Renal pelvis (tissue), 12 donors: ENCODE measurements around the gene IFIT2. TPM values are rescaled to one million over a fixed set of nuclear protein-coding genes. Genes with fewer than 3 reads are reported as not detected.
"Not testable (repeated sequence)": the region's sequence is repeated elsewhere in the genome, so short reads cannot be mapped to it uniquely, and the experiment has no call there.

Experiments
- DNase-seq: peaks from one replicate; pipeline ENCODE4 v3.0.0-alpha.2; 2013
- long read RNA-seq, 16 experiments: transcript quantifications; one replicate each; lab custom pipeline, GENCODE V29; 2026
- polyA plus RNA-seq, 3 donors: library from polyadenylated mRNA; unstranded; fragments of 120-200 nt; gene quantifications; one replicate each; pipeline ENCODE4 v1.2.1, GENCODE V29; 2013; ENCODE audit not compliant: insufficient read length in 3 of 3

The IFIT2 gene, protein sequence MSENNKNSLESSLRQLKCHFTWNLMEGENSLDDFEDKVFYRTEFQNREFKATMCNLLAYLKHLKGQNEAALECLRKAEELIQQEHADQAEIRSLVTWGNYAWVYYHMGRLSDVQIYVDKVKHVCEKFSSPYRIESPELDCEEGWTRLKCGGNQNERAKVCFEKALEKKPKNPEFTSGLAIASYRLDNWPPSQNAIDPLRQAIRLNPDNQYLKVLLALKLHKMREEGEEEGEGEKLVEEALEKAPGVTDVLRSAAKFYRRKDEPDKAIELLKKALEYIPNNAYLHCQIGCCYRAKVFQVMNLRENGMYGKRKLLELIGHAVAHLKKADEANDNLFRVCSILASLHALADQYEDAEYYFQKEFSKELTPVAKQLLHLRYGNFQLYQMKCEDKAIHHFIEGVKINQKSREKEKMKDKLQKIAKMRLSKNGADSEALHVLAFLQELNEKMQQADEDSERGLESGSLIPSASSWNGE
- 1 to 10 TPM; 7.1 to 9.6 (median 8.1) TPM for polyA plus RNA-seq
- long read RNA-seq, donor 1, partial matches to known transcripts: 0 of 18 reads
- long read RNA-seq, donor 1, other reads (novel, unspliced or antisense): 16 of 18 reads
- long read RNA-seq, donor 2, partial matches to known transcripts: 0 of 1 reads
- long read RNA-seq, donor 2, other reads (novel, unspliced or antisense): 0 of 1 reads
- long read RNA-seq, donor 3, partial matches to known transcripts: 0 of 11 reads
- long read RNA-seq, donor 3, other reads (novel, unspliced or antisense): 9 of 11 reads
- long read RNA-seq, donor 4, partial matches to known transcripts: 0 of 3 reads
- long read RNA-seq, donor 4, other reads (novel, unspliced or antisense): 0 of 3 reads
- long read RNA-seq, donor 5, transcript IFIT2-201 (2 exons, 3,489 nt): major isoform, 5 of 5 reads
- long read RNA-seq, donor 5, partial matches to known transcripts: 0 of 5 reads
- long read RNA-seq, donor 5, other reads (novel, unspliced or antisense): 0 of 5 reads
- long read RNA-seq, donor 6, partial matches to known transcripts: 0 of 2 reads
- long read RNA-seq, donor 6, other reads (novel, unspliced or antisense): 0 of 2 reads
- long read RNA-seq, donor 7, partial matches to known transcripts: 0 of 1 reads
- long read RNA-seq, donor 7, other reads (novel, unspliced or antisense): 0 of 1 reads
- long read RNA-seq, donor 8, transcript IFIT2-201 (2 exons, 3,489 nt): major isoform, 5 of 5 reads
- long read RNA-seq, donor 8, partial matches to known transcripts: 0 of 5 reads
- long read RNA-seq, donor 8, other reads (novel, unspliced or antisense): 0 of 5 reads
- long read RNA-seq, donor 9, partial matches to known transcripts: 0 of 3 reads
- long read RNA-seq, donor 9, other reads (novel, unspliced or antisense): 0 of 3 reads
- long read RNA-seq, donor 10, partial matches to known transcripts: 0 of 2 reads
- long read RNA-seq, donor 10, other reads (novel, unspliced or antisense): 0 of 2 reads
- long read RNA-seq, donor 11, partial matches to known transcripts: 0 of 3 reads
- long read RNA-seq, donor 11, other reads (novel, unspliced or antisense): 0 of 3 reads
- long read RNA-seq, donor 12, partial matches to known transcripts: 0 of 2 reads
- long read RNA-seq, donor 12, other reads (novel, unspliced or antisense): 0 of 2 reads
- long read RNA-seq, donor 13, partial matches to known transcripts: 0 of 1 reads
- long read RNA-seq, donor 13, other reads (novel, unspliced or antisense): 0 of 1 reads
- long read RNA-seq, donor 14: 0 reads
- long read RNA-seq, donor 15, partial matches to known transcripts: 0 of 3 reads
- long read RNA-seq, donor 15, other reads (novel, unspliced or antisense): 0 of 3 reads
- long read RNA-seq, donor 16, partial matches to known transcripts: 0 of 4 reads
- long read RNA-seq, donor 16, other reads (novel, unspliced or antisense): 0 of 4 reads

DNA sequence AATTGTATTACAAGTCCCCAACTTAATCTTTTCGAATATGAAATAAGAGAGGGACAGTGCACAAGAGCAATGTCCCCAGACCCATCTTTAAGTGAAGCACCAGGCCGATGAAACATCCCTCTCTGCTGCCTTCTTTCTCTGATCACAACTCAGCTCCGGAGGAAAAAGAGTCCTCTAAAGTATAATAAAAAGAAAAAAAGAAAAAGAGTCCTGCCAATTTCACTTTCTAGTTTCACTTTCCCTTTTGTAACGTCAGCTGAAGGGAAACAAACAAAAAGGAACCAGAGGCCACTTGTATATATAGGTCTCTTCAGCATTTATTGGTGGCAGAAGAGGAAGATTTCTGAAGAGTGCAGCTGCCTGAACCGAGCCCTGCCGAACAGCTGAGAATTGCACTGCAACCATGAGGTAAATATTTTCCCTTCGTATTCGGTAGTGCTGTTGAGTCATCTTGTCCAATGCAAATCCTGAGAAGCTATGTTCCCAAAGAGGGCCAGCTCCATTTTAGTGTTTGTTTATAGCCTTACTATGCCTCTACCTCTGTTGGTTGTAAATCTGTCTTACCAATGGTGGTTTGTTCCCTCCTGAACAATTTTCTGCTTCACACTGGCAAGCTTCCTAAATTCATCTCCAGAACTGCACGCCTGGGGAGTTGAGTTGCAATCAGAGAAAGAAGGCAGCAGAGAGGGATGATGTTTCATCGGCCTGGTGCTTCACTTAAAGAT is at the start of gene IFIT2:
IFIT2 (plus strand) TSS at position 326 of the 725 bp plus-strand sequence; CDS start at position 404, 78 bp downstream.
- peak; percentile 64 for DNase-seq

DNA sequence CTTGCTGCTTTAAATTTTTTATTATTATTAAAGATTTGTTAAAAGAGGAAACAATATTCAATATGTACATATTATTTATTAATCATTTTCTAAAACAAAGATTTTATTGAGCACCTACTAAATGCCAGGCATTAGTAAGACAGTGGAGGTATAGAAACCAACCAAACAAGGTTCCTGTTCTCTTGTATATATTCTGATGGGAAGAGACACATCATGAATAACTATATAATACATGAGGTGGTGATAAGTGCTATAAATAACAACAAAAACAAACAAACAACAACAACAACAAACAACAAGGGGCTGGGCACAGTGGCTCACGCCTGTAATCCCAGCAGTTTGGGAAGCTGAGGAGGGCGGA is 49.6 kb upstream of the IFIT2 start:
- no peak for DNase-seq

DNA sequence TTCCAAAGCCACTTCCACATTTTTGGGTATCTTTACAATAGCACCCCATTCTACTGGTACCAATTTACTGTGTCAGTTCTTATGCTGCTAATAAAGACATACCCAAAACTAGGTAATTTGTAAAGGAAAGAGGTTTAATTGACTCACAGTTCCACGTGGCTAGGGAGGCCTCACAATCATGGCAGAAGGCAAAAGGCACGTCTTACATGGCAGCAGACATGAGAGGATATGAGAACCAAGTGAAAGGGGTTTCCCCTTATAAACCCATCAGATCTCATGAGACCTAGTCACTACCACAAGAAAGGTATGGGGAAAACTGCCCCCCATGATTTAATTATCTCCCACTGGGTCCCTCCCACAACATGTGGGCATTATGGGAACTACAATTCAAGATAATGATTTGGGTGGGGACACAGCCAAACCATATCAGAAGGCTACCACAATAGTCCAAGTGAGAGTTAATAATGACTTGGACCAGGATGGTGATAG is 46.7 kb upstream of the IFIT2 start:
- DNase-seq: not testable (repeated sequence)

DNA sequence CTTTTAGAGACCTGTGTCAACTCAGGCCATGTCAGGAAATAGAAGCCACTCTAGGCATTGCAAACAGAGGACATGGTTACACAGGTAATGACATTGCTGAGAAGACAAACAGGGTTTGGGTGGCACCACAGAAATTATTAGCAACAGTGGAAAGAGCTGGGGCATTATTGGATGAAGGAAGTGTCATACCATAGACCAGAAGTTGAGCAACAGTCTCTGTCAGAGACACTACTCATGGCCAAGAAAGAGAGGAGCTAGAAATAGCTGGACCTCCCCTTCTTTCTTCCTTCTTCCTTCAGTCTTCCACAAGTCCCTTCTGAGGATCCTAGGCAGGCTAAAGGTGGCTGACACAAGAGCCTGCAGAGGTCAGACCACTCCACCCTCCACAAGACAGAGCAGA is 46.1 kb upstream of the IFIT2 start:
- no peak for DNase-seq

DNA sequence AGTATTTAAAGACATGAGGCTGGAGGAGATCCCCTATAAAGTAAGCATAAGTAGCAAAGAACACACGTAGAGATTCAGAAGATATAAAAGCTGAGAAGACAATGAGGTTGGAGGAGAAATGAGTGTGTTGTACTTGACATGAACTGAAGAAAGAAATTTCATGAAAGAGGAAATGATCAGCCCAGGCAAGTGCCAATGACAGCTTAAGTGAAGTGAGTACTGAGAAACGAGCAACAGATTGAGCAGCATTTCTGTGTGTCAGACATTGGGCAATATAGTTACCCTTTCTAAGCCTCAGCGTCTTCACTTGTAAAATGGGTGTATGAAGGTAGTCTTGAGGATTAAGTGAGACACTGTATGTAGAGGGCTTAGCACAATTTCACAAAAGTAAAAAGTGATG is 45.5 kb upstream of the IFIT2 start:
- DNase-seq: no peak

DNA sequence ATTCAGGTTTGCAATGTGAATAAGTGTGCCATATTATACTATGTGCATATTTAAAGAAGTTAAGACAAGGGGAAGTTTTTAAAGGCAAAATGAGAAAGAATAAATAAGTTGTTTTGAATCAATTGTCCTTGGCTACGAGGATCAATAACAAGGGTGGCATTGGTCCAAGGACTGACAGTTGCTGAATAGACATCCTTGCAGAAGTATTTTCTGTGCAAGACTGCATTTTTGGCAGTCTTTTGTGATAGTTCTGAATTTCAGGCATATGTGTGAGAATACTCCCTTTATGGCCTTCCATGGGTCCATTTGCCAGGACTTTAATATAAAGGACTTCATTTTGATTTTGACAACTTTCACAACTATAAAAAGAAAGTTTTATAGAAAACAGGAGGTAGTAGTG is 44.9 kb upstream of the IFIT2 start:
- no peak for DNase-seq

DNA sequence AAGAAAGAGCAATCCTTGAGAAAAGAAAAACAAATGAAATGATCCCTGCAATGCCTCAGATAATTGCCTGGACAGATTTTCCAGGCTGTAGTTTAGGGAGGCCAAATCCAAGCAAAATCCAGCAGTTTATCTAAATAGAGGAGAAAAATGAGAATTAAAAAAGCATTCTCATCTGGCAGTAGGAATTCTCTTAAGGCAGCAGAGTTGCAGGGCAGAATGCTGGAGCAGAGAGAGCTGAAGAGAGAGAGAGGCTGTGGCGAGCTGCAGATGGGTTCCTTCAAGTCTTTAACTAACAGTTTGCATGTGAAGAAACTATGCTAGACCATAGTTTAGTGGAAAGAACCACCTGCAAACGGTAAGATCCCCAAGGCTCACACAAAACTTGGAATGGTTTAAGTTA is 44.3 kb upstream of the IFIT2 start:
- no peak for DNase-seq

DNA sequence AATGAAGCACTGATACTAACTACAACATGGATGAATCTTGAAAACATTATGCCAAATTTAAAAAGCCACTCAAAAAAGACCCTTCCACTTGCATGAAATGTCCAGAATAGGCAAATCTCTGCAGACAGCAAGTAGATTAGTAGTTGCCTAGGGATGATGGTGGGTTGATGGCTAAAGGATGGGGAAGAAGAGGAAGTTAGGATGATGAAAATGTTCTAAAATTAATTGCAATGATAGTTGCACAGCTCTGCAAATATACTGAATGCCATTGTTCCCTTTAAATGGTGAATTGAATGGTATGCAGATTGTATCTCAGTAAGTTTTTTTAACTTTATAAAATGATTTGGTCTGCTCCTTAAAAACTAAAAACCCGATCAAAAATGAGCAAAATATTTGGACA is 43.0 kb upstream of the IFIT2 start:
- no peak for DNase-seq

DNA sequence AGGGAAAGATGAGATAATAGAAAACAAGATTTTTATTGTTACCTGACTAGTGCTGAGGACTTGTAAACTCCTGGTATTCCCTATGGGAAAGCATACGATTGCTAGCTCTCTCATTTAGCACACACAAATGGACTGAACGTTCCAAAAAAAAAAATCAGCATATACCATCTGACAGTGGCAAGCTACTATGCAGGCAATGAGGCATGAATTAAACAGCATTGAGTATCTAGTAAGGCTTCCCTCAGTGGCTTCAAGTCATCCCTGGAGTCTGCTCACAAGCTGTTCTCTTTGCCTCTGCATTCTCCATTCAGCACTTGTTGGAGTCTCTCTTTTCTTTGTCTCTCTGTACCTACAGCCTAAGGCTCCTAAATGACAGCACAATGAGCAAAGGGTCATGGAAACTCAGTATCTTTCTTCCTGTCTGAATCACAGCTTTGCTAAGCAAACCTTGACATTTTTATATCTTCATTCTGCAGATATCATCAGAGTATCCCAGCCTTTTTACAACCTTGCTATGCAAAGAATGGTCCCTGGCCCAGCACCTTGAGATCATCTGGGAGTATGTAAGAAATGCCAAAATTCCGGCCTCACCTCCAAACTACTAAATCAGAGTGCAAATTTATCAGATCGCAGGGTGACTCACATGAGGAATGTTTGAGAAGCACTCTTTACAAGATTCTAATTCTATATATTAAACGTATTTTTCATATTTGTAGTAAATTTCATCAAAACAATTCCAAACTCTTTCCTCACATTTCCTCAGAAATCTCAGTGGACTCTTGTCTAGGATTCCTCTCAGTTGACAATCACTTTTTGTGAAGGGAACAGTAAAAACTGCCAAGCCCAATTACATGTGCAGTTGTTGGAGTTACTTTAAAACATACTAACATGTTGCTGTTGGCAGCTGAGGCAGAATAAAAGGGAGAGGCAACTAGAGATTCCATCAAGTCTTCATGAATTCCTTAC is 39.5 kb upstream of the IFIT2 start:
- DNase-seq: no peak

DNA sequence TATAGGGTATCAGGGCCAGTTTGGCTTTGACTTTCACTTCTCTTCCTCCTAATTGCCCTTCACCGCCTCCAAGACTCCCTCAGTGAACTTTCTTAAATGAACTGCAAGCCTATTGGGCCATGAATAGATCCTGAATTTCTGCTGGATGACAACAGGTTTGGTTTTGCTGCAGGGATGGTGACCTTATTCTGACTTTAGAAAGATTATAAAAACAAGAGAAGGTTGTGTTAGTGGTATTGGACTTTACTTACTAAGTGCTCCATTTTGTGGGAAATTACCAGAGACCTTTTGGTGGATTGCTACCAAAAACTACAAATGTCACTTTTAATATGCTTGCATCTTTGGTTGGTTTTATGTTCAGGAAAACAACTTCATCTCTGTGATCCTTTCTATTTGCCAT is 38.8 kb upstream of the IFIT2 start:
- no peak for DNase-seq

DNA sequence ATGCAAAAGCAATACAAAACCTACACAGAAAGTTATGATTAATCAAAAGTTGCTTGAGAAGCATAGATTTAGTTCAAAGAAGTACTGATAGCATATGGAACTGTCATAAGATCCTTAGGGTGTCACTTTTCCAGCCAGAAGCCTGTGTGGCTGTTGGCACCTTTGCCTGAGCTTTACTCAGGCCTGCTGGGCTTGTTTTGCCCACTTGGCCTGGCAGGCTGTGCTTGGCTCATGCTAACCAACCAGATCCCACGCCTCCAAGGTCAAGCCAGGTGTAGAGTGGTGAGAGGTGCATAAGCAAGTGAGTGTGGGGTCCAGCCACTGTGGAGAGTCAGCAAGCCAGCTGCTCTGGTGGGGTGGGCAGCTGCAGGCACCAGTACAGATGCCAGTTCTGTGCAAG is 38.3 kb upstream of the IFIT2 start:
- no peak for DNase-seq

DNA sequence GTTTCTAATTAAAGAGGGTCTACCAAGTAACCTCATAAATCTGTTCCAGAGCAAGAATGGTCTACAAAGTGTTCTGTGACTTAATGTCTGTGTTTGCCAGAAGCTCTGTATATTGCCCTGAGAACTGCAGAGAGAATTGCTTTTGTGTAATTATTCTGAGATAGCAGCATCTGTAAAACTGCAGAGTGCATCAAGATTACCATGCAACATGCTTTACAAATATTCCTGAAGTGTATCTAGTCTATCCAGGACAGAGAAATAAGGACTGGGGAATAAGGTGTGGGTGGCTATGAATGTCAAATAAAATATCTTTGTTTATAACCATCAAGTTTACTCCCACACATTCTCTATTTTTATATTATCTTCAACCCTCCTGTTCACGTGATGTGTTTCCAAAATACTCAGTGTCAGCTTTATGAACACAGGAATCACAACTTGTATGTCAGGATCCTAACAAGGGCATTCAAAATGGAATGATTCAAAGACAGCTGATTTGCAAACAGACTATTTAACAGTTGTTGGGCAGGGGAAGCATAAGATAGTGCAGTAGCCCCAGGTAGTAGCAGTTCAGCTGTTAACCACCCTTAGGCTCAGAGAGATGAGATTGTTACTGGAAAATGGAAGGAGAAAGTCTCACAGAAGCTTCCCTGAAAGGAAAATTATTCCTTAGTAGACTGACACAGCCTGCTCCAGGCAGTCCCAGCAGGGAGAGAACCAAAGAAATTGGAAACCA is 35.0 kb upstream of the IFIT2 start:
- DNase-seq: no peak

DNA sequence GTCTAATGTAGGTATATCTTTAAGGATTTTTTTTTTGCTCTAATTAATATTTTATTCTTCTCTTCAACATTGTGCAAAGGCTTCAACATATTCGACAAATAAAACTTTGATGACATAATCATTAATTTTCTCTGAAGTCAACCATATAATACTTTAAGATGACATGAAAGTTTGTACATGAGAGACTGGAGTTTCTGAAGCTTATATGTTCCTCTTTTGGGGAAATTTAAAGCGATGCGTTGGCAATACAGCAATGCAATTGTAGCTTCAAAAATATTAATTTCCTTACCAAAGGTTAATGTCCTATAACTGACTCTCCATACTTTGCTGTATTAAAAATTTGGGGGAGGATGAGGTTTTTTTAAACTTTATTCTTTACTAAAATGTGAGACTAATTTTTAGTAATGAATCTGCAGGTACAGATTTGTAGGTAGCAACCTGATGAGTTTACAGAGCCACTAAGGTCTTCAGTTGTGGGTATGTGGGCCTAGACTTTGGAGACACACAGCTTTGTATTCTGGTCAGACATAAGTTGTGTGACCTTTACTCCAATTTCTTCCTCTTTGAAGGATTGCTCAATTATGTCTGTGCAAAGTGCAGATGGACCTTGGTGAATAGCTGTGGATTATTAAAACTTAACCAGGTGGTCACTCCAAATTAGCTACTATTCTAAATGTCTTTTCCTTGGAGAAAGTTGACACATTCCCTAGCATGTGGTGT is 32.3 kb upstream of the IFIT2 start:
- DNase-seq: no peak

DNA sequence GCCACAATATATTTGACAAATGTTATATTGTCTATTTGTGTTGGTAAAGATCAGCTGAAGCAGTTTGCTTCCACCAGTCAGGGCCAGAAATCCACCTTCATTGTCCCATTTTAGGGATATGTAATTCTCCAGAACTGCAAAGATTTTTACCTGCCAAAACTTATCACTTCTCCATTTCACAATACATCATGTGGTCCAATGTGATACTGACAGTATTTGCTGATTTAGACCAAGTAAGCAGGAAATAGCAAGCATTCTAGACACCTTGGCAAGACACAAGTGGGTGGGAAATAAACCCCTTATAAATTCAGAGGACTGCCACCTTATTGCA is 31.7 kb upstream of the IFIT2 start:
- no peak for DNase-seq

DNA sequence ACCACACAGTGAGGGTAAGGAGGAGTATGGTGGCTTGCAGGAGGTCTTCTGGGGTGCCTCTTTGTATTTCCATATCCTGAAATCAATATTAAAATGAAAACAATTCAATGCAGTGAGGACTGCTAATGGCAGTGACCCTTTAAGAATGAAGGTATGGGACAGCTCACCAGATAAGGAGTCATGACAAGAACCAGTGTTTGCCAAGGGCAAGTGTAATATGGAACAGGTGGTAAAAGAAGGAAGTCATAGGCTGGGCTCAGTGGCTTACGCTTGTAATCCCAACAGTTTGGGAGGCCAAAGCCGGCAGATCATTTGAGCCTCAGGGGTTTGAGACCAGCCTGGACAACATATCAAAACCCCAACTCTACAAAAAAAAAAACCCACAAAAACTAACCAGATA is 30.3 kb upstream of the IFIT2 start:
- no peak for DNase-seq

DNA sequence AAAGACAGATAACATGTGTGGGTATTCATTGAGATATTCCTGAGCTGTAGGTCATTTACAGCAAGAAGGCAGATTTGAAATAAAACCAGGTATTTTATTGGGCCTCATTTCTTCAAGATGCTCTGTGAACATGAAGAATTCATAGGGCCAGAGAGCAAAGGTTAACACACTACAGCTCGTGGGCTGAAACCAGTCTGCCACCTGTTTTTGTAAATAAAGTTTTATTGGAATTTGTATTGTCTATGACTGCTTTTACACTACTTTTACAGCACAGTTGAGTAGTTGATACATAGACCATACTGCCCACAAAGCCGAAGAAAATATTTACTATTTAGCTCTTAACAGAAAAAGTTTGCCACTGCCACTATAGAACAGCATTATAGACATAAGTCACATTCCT is 28.2 kb upstream of the IFIT2 start:
- no peak for DNase-seq

DNA sequence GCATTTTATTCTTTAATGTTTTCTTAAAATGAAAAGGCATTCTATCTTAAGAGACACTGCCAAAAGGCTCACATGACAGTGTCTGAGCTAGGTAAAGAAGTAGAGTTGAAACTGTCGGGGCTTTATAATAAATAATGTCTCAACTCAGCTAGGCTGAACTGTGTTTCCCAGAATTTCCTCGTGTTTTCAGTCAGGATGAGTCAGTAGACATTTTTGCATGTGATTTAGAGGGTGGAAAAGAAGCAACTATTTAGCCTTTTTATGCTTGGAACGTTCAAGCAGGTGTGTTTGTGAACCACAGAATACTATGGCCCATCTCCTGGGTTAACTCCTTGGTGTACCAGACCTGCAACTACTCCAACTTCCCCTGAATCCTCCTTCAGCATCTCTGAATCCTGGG is 26.9 kb upstream of the IFIT2 start:
- no peak for DNase-seq
